ENCODE measurements around the gene SETX.

DNA sequence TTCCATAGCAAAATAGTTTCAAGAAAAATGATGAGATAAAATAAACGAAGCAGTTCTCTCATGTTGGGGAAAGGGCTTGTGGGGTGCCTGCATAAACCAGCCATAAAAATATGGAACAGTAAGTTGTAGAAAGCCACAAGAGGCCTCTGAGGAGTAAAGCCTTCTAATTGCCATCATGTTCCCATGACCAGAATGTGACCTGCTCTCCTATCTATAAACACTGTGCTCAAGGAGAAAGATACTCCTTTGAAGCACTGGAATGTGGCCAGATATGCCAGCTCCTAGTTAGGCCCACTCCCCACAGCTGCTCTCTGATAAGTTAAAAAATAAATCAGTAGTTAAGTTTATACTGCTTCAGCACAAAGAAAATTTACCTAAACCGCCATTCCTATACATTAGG is 65.8 kb downstream of the SETX start:
- TF ChIP-seq, protein P1, sequence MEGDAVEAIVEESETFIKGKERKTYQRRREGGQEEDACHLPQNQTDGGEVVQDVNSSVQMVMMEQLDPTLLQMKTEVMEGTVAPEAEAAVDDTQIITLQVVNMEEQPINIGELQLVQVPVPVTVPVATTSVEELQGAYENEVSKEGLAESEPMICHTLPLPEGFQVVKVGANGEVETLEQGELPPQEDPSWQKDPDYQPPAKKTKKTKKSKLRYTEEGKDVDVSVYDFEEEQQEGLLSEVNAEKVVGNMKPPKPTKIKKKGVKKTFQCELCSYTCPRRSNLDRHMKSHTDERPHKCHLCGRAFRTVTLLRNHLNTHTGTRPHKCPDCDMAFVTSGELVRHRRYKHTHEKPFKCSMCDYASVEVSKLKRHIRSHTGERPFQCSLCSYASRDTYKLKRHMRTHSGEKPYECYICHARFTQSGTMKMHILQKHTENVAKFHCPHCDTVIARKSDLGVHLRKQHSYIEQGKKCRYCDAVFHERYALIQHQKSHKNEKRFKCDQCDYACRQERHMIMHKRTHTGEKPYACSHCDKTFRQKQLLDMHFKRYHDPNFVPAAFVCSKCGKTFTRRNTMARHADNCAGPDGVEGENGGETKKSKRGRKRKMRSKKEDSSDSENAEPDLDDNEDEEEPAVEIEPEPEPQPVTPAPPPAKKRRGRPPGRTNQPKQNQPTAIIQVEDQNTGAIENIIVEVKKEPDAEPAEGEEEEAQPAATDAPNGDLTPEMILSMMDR (IDR thresholded peaks at IDR 0.05) = no peak
- TF ChIP-seq POLR2AphosphoS5 (IDR thresholded peaks at IDR 0.05) (no peak), POLR2A (IDR thresholded peaks at IDR 0.05) (no peak)

Data from prostate gland (tissue), 2 donors.